ENCODE data around the gene LIPI. TPM values are rescaled to one million over a fixed set of nuclear protein-coding genes. Genes with fewer than 3 reads are reported as not detected.
A peak's percentile ranks its signal among the peaks of the same experiment; 100 is the strongest.

The LIPI gene
- polyA plus RNA-seq, 1 donor from 2014 or later: not detected

DNA sequence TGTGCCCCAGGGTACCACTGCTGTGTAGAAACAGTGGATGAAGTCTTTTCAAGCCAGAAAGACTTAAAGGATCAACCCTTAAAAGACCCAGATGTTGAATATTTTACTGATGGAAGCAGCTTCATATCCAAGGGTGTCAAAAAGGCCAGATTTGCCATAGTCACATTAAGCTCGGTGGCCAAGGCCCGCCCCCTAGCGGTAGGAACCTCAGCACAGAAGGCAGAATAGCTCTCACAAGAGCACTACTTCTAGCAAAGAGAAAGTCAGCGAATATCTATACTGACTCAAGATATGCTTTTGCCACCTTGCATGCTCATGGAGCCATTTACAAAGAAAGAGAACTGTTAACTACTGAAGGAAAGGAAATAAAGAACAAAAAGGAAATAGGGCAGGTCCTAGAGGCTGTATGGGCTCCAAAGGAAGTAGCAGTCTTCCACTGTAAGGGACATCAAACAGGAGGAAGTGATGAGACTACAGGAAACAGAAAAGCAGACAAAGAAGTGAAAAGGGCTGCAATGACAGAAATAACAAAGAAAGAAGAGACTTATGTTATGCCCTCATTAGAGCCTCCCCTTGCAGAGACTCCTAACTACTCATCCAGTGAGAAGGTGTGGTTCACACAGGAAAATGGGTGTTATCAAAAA is 90.5 kb downstream of the LIPI start:
- no peaks in the 10 kb centered on the region for H3K27me3 ChIP-seq (ENCODE audit: insufficient read depth, low read depth, low read length)
- no peaks in the 10 kb centered on the region for H4K20me1 ChIP-seq (ENCODE audit: insufficient read depth)
- H3K4me2 ChIP-seq (ENCODE audit: low read length): no peak overlapping the region
- TF ChIP-seq, protein P1, sequence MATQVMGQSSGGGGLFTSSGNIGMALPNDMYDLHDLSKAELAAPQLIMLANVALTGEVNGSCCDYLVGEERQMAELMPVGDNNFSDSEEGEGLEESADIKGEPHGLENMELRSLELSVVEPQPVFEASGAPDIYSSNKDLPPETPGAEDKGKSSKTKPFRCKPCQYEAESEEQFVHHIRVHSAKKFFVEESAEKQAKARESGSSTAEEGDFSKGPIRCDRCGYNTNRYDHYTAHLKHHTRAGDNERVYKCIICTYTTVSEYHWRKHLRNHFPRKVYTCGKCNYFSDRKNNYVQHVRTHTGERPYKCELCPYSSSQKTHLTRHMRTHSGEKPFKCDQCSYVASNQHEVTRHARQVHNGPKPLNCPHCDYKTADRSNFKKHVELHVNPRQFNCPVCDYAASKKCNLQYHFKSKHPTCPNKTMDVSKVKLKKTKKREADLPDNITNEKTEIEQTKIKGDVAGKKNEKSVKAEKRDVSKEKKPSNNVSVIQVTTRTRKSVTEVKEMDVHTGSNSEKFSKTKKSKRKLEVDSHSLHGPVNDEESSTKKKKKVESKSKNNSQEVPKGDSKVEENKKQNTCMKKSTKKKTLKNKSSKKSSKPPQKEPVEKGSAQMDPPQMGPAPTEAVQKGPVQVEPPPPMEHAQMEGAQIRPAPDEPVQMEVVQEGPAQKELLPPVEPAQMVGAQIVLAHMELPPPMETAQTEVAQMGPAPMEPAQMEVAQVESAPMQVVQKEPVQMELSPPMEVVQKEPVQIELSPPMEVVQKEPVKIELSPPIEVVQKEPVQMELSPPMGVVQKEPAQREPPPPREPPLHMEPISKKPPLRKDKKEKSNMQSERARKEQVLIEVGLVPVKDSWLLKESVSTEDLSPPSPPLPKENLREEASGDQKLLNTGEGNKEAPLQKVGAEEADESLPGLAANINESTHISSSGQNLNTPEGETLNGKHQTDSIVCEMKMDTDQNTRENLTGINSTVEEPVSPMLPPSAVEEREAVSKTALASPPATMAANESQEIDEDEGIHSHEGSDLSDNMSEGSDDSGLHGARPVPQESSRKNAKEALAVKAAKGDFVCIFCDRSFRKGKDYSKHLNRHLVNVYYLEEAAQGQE (IDR thresholded peaks at IDR 0.05; ENCODE audit: borderline replicate concordance): no peak
- TF ChIP-seq RAD21 (conservative IDR thresholded peaks at IDR 0.05) (peak; percentile 9), TAF1 (IDR thresholded peaks at IDR 0.05; ENCODE audit: low read depth) (no peak), EP300 (conservative IDR thresholded peaks at IDR 0.05; ENCODE audit: poor library complexity, severe bottlenecking) (no peak), SMC3 (conservative IDR thresholded peaks at IDR 0.05; ENCODE audit: poor library complexity) (no peak), EZH2 (IDR thresholded peaks at IDR 0.05; ENCODE audit: borderline replicate concordance, insufficient read depth, low read length, poor library complexity, severe bottlenecking) (no peak), POLR2AphosphoS5 (IDR thresholded peaks at IDR 0.05) (no peak), MXI1 (conservative IDR thresholded peaks at IDR 0.05; ENCODE audit: poor library complexity, severe bottlenecking) (no peak)
- TF ChIP-seq, protein P2, sequence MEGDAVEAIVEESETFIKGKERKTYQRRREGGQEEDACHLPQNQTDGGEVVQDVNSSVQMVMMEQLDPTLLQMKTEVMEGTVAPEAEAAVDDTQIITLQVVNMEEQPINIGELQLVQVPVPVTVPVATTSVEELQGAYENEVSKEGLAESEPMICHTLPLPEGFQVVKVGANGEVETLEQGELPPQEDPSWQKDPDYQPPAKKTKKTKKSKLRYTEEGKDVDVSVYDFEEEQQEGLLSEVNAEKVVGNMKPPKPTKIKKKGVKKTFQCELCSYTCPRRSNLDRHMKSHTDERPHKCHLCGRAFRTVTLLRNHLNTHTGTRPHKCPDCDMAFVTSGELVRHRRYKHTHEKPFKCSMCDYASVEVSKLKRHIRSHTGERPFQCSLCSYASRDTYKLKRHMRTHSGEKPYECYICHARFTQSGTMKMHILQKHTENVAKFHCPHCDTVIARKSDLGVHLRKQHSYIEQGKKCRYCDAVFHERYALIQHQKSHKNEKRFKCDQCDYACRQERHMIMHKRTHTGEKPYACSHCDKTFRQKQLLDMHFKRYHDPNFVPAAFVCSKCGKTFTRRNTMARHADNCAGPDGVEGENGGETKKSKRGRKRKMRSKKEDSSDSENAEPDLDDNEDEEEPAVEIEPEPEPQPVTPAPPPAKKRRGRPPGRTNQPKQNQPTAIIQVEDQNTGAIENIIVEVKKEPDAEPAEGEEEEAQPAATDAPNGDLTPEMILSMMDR (IDR thresholded peaks at IDR 0.05; ENCODE audit: poor library complexity, severe bottlenecking): peak; percentile 27
- H3K9me2 ChIP-seq (ENCODE audit: insufficient read depth, low read length): no peaks in the 10 kb centered on the region
- no peaks in the 10 kb centered on the region for H3K9me3 ChIP-seq (ENCODE audit: low read length)
- H3K4me3 ChIP-seq (ENCODE audit: low read length): no peak overlapping the region
- H3F3A ChIP-seq (ENCODE audit: insufficient read depth, low read length, poor library complexity, severe bottlenecking): no peaks in the 10 kb centered on the region
- H3K27ac ChIP-seq (ENCODE audit: low read length): no peak overlapping the region
- H3K9ac ChIP-seq (ENCODE audit: low read length): no peak overlapping the region
- no peaks in the 10 kb centered on the region for H3K36me3 ChIP-seq (ENCODE audit: insufficient read depth, low read length)
- no peak overlapping the region for H2AFZ ChIP-seq (ENCODE audit: low read depth, low read length)
- no peaks in the 10 kb centered on the region for H3K79me2 ChIP-seq (replicated peaks; ENCODE audit: insufficient read depth, low read length)

- TF ChIP-seq SMC3 (conservative IDR thresholded peaks at IDR 0.05; ENCODE audit: poor library complexity): no peak
- TF ChIP-seq MXI1 (conservative IDR thresholded peaks at IDR 0.05; ENCODE audit: poor library complexity, severe bottlenecking): no peak
- no peak for TF ChIP-seq EP300 (conservative IDR thresholded peaks at IDR 0.05; ENCODE audit: poor library complexity, severe bottlenecking)
- no peak for TF ChIP-seq RAD21 (conservative IDR thresholded peaks at IDR 0.05)
- TF ChIP-seq TAF1 (IDR thresholded peaks at IDR 0.05; ENCODE audit: low read depth): no peak
- TF ChIP-seq, protein P1 (IDR thresholded peaks at IDR 0.05; ENCODE audit: borderline replicate concordance): no peak
- TF ChIP-seq, protein P2 (IDR thresholded peaks at IDR 0.05; ENCODE audit: poor library complexity, severe bottlenecking): no peak
- no peak for TF ChIP-seq POLR2AphosphoS5 (IDR thresholded peaks at IDR 0.05)
- no peak for TF ChIP-seq EZH2 (IDR thresholded peaks at IDR 0.05; ENCODE audit: borderline replicate concordance, insufficient read depth, low read length, poor library complexity, severe bottlenecking)
- H3K9me2 ChIP-seq (ENCODE audit: insufficient read depth, low read length): no peaks in the 10 kb centered on the region
- no peaks in the 10 kb centered on the region for H3K27me3 ChIP-seq (ENCODE audit: insufficient read depth, low read depth, low read length)
- no peaks in the 10 kb centered on the region for H3F3A ChIP-seq (ENCODE audit: insufficient read depth, low read length, poor library complexity, severe bottlenecking)
- H2AFZ ChIP-seq (ENCODE audit: low read depth, low read length): no peak overlapping the region
- no peak overlapping the region for H3K4me2 ChIP-seq (ENCODE audit: low read length)
- H3K9ac ChIP-seq (ENCODE audit: low read length): no peak overlapping the region
- no peak overlapping the region for H3K4me3 ChIP-seq (ENCODE audit: low read length)
- H3K36me3 ChIP-seq (ENCODE audit: insufficient read depth, low read length): no peaks in the 10 kb centered on the region
- H3K79me2 ChIP-seq (replicated peaks; ENCODE audit: insufficient read depth, low read length): no peaks in the 10 kb centered on the region
- no peaks in the 10 kb centered on the region for H4K20me1 ChIP-seq (ENCODE audit: insufficient read depth)
- H3K9me3 ChIP-seq (ENCODE audit: low read length): no peaks in the 10 kb centered on the region
- no peak overlapping the region for H3K27ac ChIP-seq (ENCODE audit: low read length)
Measured at GRCh38 chr21:14119038-14119437, 91.7 kb downstream of the LIPI start.

All from neural cell (in vitro differentiated cells).